B cell (primary cell): Measurements from ENCODE around the gene POLR3B. TPM values are rescaled to one million over a fixed set of nuclear protein-coding genes. Genes with fewer than 3 reads are reported as not detected.

Experiments
- ATAC-seq: fragments of 200-7000 bp; cut with Tn5 transposase; one replicate; pipeline ENCODE4 v1.10.0; 2021; ENCODE audit warnings: low read depth, mild to moderate bottlenecking, moderate number of reproducible peaks, moderate library complexity
- CTCF ChIA-PET: fragments of 350-600 bp; sonication (Branson Sonifier 250); formaldehyde crosslinking; loops from one replicate; lab custom pipeline; 2021; ENCODE audit warnings: antibody characterized with exemption, inconsistent platforms; lab: Charles Lee
- POLR2A ChIA-PET: fragments of 350-600 bp; sonication (Branson Sonifier 250); formaldehyde crosslinking; loops from one replicate; lab custom pipeline; 2021; ENCODE audit warnings: antibody characterized with exemption; lab: Charles Lee
- DNase-seq: peaks from one replicate; pipeline ENCODE4 v3.0.0; 2013
- H2AFZ ChIP-seq: 2 replicates; pipeline ENCODE4 v1.6.1; 2012; ENCODE audit warnings: mild to moderate bottlenecking, low read depth, low read length; ENCODE audit not compliant: insufficient read depth, poor library complexity, severe bottlenecking
- H3K27ac ChIP-seq, 2 donors: 1 replicate in 1 of 2; 2 replicates in 1 of 2; pipeline ENCODE4 v1.5.1; 2012 to 2013; ENCODE audit warnings: low read length in 2 of 2, mild to moderate bottlenecking in 2 of 2, moderate library complexity in 1 of 2
- H3K27me3 ChIP-seq, 4 experiments: fragments of 200-600 bp in 1 of 4; sonication (generic) in 1 of 4; replicated peaks in 1 of 4; 1 replicate in 2 of 4; 2 replicates in 2 of 4; pipeline versions ENCODE4 v1.6.1 to v1.7.0; 2013 to 2016; ENCODE audit warnings: low read length in 3 of 4, mild to moderate bottlenecking in 2 of 4, mixed read lengths in 1 of 4, moderate library complexity in 1 of 4; ENCODE audit not compliant: insufficient read depth in 4 of 4, control insufficient read depth in 3 of 4; ENCODE audit errors: control extremely low read depth in 1 of 4
- H3K36me3 ChIP-seq, 2 experiments: replicated peaks in 1 of 2; 1 replicate in 1 of 2; 2 replicates in 1 of 2; pipeline versions ENCODE4 v1.6.1 to v1.7.1; 2013; ENCODE audit warnings: low read length in 1 of 2; ENCODE audit not compliant: insufficient read depth in 2 of 2, control insufficient read depth in 1 of 2; ENCODE audit errors: control extremely low read depth in 1 of 2, extremely low read depth in 1 of 2
- H3K4me1 ChIP-seq, 2 donors: fragments of 200-600 bp in 1 of 2; sonication (generic) in 1 of 2; 1 replicate in 1 of 2; 2 replicates in 1 of 2; pipeline versions ENCODE4 v1.5.1 to v1.6.1; 2013 to 2017; ENCODE audit warnings: low read length in 2 of 2; ENCODE audit not compliant: control insufficient read depth in 2 of 2, insufficient read depth in 2 of 2
- H3K4me2 ChIP-seq: replicated peaks from 2 replicates; pipeline ENCODE3; 2012; ENCODE audit warnings: mild to moderate bottlenecking, low read depth, low read length; ENCODE audit not compliant: poor library complexity, severe bottlenecking
- H3K4me3 ChIP-seq, 5 experiments: fragments of 200-600 bp in 1 of 5; sonication (generic) in 1 of 5; 1 replicate in 3 of 5; 2 replicates in 2 of 5; pipeline versions ENCODE4 v1.5.1 to v1.7.0; 2011 to 2016; ENCODE audit warnings: low read length in 4 of 5, mild to moderate bottlenecking in 4 of 5, low read depth in 2 of 5, control low read depth in 1 of 5, moderate library complexity in 1 of 5; ENCODE audit not compliant: insufficient read depth in 1 of 5; ENCODE audit errors: control extremely low read depth in 1 of 5, extremely low read depth in 1 of 5
- H3K79me2 ChIP-seq: fragments of 200-600 bp; sonication (generic); one replicate; pipeline ENCODE4 v1.6.0; 2016; ENCODE audit warnings: low read length; ENCODE audit not compliant: control insufficient read depth, insufficient read depth
- H3K9ac ChIP-seq: fragments of 200-600 bp; sonication (generic); 2 replicates; pipeline ENCODE4 v1.6.1; 2017; ENCODE audit warnings: mild to moderate bottlenecking, low read length, moderate library complexity
- H3K9me3 ChIP-seq, 3 donors: one replicate each; pipeline versions ENCODE4 v1.6.1 to v1.7.1; 2013; ENCODE audit warnings: low read length in 2 of 3; ENCODE audit not compliant: control insufficient read depth in 2 of 3, insufficient read depth in 1 of 3; ENCODE audit errors: control extremely low read depth in 1 of 3
- H4K20me1 ChIP-seq: 2 replicates; pipeline ENCODE4 v1.6.0; 2012; ENCODE audit warnings: mild to moderate bottlenecking, low read length; ENCODE audit not compliant: insufficient read depth, control insufficient read depth, poor library complexity, severe bottlenecking
- H3K27ac Mint-ChIP-seq: one replicate; pipeline ENCODE4 v1.8.0; 2021; ENCODE audit warnings: mixed read lengths
- H3K27me3 Mint-ChIP-seq: one replicate; pipeline ENCODE4 v1.8.0; 2021; ENCODE audit warnings: mixed read lengths
- H3K4me1 Mint-ChIP-seq: one replicate; pipeline ENCODE4 v1.8.0; 2021; ENCODE audit warnings: mixed read lengths
- H3K4me3 Mint-ChIP-seq: one replicate; pipeline ENCODE4 v1.8.0; 2021; ENCODE audit warnings: mixed read lengths
- H3K9me3 Mint-ChIP-seq: one replicate; pipeline ENCODE4 v1.8.0; 2022; ENCODE audit warnings: mixed read lengths; ENCODE audit not compliant: insufficient read depth
- EZH2 ChIP-seq: IDR thresholded peaks from 2 replicates; pipeline ENCODE4 v1.6.1; 2012; ENCODE audit warnings: borderline replicate concordance, low read depth, mild to moderate bottlenecking, moderate library complexity, low read length; ENCODE audit not compliant: insufficient read depth, poor library complexity, severe bottlenecking
- WGBS: methylation state at CpG from one replicate; pipeline ENCODE4 v1.1.5; 2013; ENCODE audit warnings: missing lambda C conversion rate; ENCODE audit not compliant: insufficient coverage; 5-methylcytosine and 5-hydroxymethylcytosine counted together
- intact Hi-C: fragments of 100-400 bp; cut with micrococcal nuclease; formaldehyde crosslinking; loops from one replicate; pipeline ENCODE4 v1.10.0; 2022
- polyA plus RNA-seq: library from polyadenylated mRNA; depleted of rRNA; stranded (reverse); fragments of >200 nt; gene quantifications from 2 replicates; pipeline ENCODE4 v1.2.3, GENCODE V29; 2012
- total RNA-seq, 2 donors: library from RNA; stranded (reverse); fragments of 120-200 nt in 1 of 2; gene quantifications; 1 replicate in 1 of 2; 2 replicates in 1 of 2; pipeline versions ENCODE4 v1.2.3 to v1.2.4, GENCODE V29; 2013 to 2022
- TF ChIP-seq, protein P1 (sequence below): fragments of 200-600 bp; IDR thresholded peaks from one replicate; pipeline ENCODE4 v1.8.0; 2022; ENCODE audit warnings: antibody characterized with exemption, mild to moderate bottlenecking

The POLR3B gene
- total and polyA plus RNA-seq, 2 donors (not counting 1 experiment from before 2014, with no cell fraction given) = 1.3 to 9.7 TPM

- H4K20me1 ChIP-seq = peaks cover 26% of the 10 kb centered on the region
- no peaks in the 10 kb centered on the region for H3K27me3 ChIP-seq
- no peak overlapping the region for H2AFZ ChIP-seq
- Mint-ChIP-seq H3K4me3 (no peak overlapping the region), H3K27me3 (no peaks in the 10 kb centered on the region), H3K4me1 (peaks cover 3% of the 10 kb centered on the region), H3K9me3 (no peaks in the 10 kb centered on the region), H3K27ac (no peak overlapping the region)
- H3K4me2 ChIP-seq = no peak overlapping the region
- no peaks in the 10 kb centered on the region for H3K4me1 ChIP-seq
- no peak overlapping the region for H3K4me3 ChIP-seq
- no CpG with 5 or more reads among the region's 2 CpGs for WGBS
- no peak for TF ChIP-seq EZH2
- TF ChIP-seq, protein P1, sequence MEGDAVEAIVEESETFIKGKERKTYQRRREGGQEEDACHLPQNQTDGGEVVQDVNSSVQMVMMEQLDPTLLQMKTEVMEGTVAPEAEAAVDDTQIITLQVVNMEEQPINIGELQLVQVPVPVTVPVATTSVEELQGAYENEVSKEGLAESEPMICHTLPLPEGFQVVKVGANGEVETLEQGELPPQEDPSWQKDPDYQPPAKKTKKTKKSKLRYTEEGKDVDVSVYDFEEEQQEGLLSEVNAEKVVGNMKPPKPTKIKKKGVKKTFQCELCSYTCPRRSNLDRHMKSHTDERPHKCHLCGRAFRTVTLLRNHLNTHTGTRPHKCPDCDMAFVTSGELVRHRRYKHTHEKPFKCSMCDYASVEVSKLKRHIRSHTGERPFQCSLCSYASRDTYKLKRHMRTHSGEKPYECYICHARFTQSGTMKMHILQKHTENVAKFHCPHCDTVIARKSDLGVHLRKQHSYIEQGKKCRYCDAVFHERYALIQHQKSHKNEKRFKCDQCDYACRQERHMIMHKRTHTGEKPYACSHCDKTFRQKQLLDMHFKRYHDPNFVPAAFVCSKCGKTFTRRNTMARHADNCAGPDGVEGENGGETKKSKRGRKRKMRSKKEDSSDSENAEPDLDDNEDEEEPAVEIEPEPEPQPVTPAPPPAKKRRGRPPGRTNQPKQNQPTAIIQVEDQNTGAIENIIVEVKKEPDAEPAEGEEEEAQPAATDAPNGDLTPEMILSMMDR = no peak
- no peaks in the 10 kb centered on the region for H3K79me2 ChIP-seq
- no peak for ATAC-seq
- intact Hi-C loops = no loop called here
- DNase-seq = no peak
- H3K36me3 ChIP-seq = peaks cover 20 to 73% of the 10 kb centered on the region in 2 experiments
- no peak overlapping the region for H3K9ac ChIP-seq
- H3K9me3 ChIP-seq = peaks cover 0 to 3% (median 0%) of the 10 kb centered on the region in 3 donors
- ChIA-PET POLR2A (interaction anchor here (1.4 kb wide), 1 partner anchor 13 kb away, joined by 3 read pairs; no protein-coding TSS in a partner anchor), CTCF (interaction anchor here (1.2 to 2.0 kb wide), 3 partner anchors 24 to 106 kb away, joined by 4 to 9 read pairs (median 8); partner anchors contain the start of gene POLR3B)
- no peak overlapping the region for H3K27ac ChIP-seq
Observed at GRCh38 chr12:106333010-106333409, 24.5 kb upstream of the POLR3B start.

DNA sequence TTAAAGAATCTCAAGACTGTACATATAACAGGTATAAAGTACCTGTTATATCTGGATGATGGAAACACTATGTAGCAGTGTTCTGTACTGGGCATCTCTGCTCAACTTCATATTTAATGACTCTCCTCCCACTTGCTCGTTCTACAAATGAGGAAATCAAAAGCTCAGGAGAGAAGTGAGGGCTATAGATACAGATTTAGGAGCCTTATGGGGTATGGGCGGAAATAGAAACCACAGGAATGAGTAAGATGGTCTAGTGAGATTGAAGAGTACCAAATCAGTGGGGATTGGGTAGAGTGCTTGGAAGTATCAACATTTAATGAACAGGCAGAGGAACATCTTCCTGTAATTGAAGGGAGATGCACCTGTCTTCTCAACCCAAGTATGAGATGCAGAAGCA, 23.8 kb upstream of the POLR3B start:
- Histone ChIP-seq H2AFZ (no peak overlapping the region), H4K20me1 (peaks cover 26% of the 10 kb centered on the region), H3K27me3 (no peaks in the 10 kb centered on the region), H3K9me3 (peaks cover 0 to 3% (median 0%) of the 10 kb centered on the region in 3 donors), H3K9ac (no peak overlapping the region), H3K4me2 (no peak overlapping the region), H3K27ac (no peak overlapping the region), H3K4me3 (no peak overlapping the region), H3K4me1 (no peaks in the 10 kb centered on the region), H3K36me3 (peaks cover 20 to 75% of the 10 kb centered on the region in 2 experiments), H3K79me2 (no peaks in the 10 kb centered on the region)
- DNase-seq (no peak), ATAC-seq (no peak)
- WGBS = 64% methylated on average over 1 of the region's 2 CpGs
- TF ChIP-seq, protein P1 = no peak
- no peak for TF ChIP-seq EZH2
- Mint-ChIP-seq H3K4me3 (no peak overlapping the region), H3K4me1 (peaks cover 3% of the 10 kb centered on the region), H3K27me3 (no peaks in the 10 kb centered on the region), H3K9me3 (no peaks in the 10 kb centered on the region), H3K27ac (no peak overlapping the region)
- POLR2A ChIA-PET = no interaction called here
- CTCF ChIA-PET = interaction anchor here (1.2 to 1.6 kb wide), 2 partner anchors 24 to 107 kb away, joined by 4 to 8 read pairs; partner anchors contain the start of gene POLR3B
- intact Hi-C loops = no loop called here
